ENCODE data around the gene SF1. TPM values are rescaled to one million over a fixed set of nuclear protein-coding genes. Genes with fewer than 3 reads are reported as not detected.

The SF1 gene
- total RNA-seq, 4 donors from 2014 or later, result 270 to 559 (median 373) TPM

DNA sequence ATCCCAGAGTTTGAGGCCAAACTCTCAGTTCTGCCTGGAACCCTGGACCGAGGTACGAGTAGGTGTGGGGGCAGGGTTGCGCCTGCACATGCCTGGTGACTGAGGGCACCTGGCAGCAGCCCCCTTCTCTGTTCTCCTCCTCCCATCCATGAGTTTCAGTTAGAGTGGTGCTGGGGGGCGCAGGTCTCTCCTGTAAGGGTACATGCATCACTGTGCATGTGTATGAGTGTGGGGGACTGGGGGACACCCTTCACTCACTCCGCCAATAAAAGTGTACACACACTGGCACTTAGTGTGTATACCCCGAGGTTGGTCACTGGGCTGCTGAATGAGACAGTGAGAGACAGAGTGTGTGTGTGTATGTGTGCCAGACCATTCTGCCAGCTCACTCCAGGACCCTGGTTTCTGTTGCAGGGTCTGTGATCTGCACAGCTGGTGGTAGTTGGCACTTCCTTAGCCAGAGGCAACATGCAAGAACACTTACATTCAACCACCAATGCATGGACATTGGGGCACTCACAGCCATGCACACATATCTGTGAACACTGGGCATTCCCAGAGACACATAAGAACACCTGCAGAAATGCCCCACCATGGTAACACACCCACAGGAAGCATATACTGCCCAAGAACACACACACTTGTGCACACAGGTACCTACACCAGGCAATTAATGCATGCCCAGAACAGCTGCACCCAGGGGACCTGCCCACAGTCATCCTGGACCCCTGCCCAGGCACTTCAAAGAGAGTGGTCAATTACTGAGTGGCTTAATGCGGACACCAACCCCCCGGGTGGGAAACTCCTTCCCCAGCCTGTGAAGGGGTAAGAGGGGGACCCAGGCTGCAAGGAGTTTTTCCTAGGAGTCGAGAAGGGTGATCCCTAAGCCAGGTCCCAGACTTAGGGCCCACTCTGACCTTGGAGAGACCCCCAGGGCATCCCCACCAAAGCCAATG lies 54.2 kb downstream of the SF1 start:
- DNase-seq (ENCODE audit: low spot score in 2 of 2), result no peak
- Histone ChIP-seq H3K36me3 (no peaks in the 10 kb centered on the region), H3K4me3 (no peak overlapping the region), H3K27me3 (peaks cover 40% of the 10 kb centered on the region), H3K27ac (no peak overlapping the region), H3K9me3 (no peaks in the 10 kb centered on the region), H3K4me1 (peaks cover 8% of the 10 kb centered on the region)
- WGBS, result 63% methylated on average over 7 of the region's 9 CpGs
- TF ChIP-seq POLR2A (IDR thresholded peaks at IDR 0.05), result no peak
- no peak for TF ChIP-seq POLR2AphosphoS5 (IDR thresholded peaks at IDR 0.05)
- TF ChIP-seq, protein P1, sequence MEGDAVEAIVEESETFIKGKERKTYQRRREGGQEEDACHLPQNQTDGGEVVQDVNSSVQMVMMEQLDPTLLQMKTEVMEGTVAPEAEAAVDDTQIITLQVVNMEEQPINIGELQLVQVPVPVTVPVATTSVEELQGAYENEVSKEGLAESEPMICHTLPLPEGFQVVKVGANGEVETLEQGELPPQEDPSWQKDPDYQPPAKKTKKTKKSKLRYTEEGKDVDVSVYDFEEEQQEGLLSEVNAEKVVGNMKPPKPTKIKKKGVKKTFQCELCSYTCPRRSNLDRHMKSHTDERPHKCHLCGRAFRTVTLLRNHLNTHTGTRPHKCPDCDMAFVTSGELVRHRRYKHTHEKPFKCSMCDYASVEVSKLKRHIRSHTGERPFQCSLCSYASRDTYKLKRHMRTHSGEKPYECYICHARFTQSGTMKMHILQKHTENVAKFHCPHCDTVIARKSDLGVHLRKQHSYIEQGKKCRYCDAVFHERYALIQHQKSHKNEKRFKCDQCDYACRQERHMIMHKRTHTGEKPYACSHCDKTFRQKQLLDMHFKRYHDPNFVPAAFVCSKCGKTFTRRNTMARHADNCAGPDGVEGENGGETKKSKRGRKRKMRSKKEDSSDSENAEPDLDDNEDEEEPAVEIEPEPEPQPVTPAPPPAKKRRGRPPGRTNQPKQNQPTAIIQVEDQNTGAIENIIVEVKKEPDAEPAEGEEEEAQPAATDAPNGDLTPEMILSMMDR (IDR thresholded peaks at IDR 0.05), result no peak
- no peak for TF ChIP-seq EP300 (IDR thresholded peaks at IDR 0.05)

DNA sequence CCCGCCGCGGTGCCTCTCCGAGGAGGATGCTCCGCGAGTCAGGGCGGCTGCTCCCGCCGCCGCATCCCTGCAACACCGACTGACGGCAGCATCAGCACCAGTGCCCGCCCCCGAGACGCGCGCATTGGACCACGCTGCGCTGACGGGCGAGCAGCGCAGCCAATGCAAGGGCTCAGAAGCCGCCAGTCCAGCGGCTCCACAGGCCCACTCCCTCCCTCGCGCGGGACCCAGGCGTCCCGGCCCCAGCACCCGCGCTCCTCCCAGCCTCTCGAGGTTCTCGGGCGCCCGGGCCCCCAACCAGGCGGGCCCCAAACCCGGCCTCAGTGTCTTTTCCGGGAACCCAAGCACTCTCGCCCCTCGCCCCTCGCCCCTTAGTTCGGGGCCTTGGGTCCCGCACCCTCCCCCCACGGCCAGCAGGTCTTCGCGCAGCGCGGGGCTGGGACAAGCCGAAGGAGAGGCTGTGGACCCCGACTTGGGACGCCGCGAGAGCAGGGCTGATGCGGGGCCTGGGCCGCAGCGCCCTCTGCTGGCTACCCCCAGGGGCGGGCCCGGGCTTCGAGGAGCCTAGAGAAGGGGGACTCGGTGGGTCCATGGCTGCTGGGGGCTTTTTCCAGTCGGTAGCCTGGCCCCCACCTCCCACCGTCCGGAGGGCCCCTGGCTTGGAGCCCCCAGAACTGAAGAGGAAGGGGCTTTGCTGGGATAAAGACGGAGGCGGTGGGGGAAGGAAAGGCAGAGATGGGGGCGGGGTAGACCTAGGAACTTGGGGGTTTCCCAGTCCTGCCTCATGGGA lies 55.0 kb downstream of the SF1 start, which contains the start of gene NRXN2:
Gene NRXN2 (minus strand): TSS at position 81 of the 790 bp plus-strand sequence. CDS start 9,498 bp downstream, outside the sequence.
- WGBS, result 4% methylated on average over 14 of the region's 66 CpGs
- no peaks in the 10 kb centered on the region for H3K36me3 ChIP-seq
- H3K4me3 ChIP-seq, result peak within 1 kb of the TSS; percentile 60
- DNase-seq (ENCODE audit: low spot score in 2 of 2), result no peak
- no peaks in the 10 kb centered on the region for H3K9me3 ChIP-seq
- no peak within 1 kb of the TSS for H3K27ac ChIP-seq
- H3K27me3 ChIP-seq, result peaks cover 49% of the 10 kb centered on the region
- peaks cover 8% of the 10 kb centered on the region for H3K4me1 ChIP-seq
- TF ChIP-seq, protein P1 (IDR thresholded peaks at IDR 0.05), result peak; percentile 78 to 94
- TF ChIP-seq EP300 (IDR thresholded peaks at IDR 0.05) (no peak), POLR2A (IDR thresholded peaks at IDR 0.05) (no peak)

DNA sequence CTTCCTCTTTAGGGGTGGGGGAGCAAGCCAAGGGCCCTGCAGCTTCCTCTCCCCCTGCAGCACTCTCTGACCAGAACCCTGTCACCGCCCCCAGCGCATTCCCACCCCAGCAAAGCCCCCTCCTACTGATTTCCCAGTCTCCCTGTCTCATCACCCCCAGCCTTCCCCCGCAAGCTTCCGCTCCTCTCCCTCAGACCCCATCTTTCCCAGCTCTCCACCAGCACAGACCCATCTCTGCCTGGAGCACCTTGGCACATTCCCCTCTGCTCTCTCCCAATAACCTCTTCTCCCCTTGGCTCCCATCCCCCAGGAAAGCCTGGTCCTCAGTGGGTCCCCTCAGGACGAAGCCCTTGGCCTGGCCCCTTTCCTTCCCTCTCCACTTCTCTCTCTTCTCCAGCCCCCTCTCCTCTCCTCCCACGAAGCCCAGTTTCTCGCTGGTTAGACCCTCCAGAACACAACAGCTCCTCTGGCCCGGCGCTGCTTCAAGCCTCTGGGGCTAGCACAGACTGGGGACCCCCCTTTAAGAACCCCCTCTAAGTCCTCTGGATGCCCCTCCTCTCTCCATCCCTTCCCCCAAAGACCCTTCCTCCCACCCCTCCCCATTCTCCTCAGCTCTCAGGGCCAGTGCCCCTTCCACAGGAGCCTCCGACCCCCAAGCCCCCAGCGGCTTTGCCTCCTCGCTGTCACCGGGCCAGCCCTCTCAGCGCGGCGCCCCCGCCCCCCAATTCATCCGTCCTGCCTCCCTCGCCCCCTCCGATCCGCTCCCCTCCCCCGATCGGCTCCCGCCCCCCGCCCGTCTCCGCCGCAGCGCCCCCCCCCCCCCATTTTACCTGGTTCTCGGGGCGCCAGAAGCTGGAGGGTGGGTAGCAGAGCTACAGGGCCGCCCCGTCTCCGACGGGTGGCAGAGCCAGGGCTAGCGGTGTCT lies 55.9 kb downstream of the SF1 start:
- peaks cover 58% of the 10 kb centered on the region for H3K27me3 ChIP-seq
- 10% methylated on average over 24 of the region's 36 CpGs for WGBS
- TF ChIP-seq POLR2A (IDR thresholded peaks at IDR 0.05) (no peak), POLR2AphosphoS5 (IDR thresholded peaks at IDR 0.05) (no peak), EP300 (IDR thresholded peaks at IDR 0.05) (no peak)
- TF ChIP-seq, protein P1 (IDR thresholded peaks at IDR 0.05), result no peak
- no peak for DNase-seq (ENCODE audit: low spot score in 2 of 2)
- H3K4me3 ChIP-seq, result no peak overlapping the region
- H3K4me1 ChIP-seq, result peaks cover 8% of the 10 kb centered on the region
- no peak overlapping the region for H3K27ac ChIP-seq
- H3K36me3 ChIP-seq, result no peaks in the 10 kb centered on the region
- H3K9me3 ChIP-seq, result no peaks in the 10 kb centered on the region

DNA sequence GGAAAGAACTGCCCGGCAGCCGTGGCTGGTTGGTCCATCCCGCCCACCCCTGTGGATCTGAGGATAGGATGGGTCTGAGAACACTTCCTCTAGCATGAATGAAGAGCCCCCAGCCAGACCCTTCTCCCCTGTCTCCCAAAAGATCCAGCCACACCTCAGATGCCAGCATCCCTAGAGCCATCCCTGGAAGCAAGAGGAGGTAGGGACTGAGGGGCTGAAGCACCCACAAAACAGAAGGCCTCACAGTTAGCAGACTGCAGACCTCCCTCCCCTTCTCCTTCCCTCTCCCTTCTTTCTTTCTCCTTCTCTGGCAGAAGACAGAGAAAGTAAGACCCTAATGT lies 57.0 kb downstream of the SF1 start:
- Histone ChIP-seq H3K27ac (no peak overlapping the region), H3K4me1 (peaks cover 8% of the 10 kb centered on the region), H3K36me3 (no peaks in the 10 kb centered on the region), H3K27me3 (peaks cover 69% of the 10 kb centered on the region), H3K9me3 (no peaks in the 10 kb centered on the region), H3K4me3 (no peak overlapping the region)
- no peak for DNase-seq (ENCODE audit: low spot score in 2 of 2)
- WGBS, result 100% methylated on average over 1 of the region's 3 CpGs
- TF ChIP-seq POLR2AphosphoS5 (IDR thresholded peaks at IDR 0.05) (no peak), EP300 (IDR thresholded peaks at IDR 0.05) (no peak), POLR2A (IDR thresholded peaks at IDR 0.05) (no peak)
- TF ChIP-seq, protein P1 (IDR thresholded peaks at IDR 0.05), result no peak
